HL-60/S4 treated with phorbol 12-myristate 13-acetate at 8.2 ng/mL for 4 days and 3 days (cell line): ENCODE data around the gene OSBPL7.

Experiments used
- in situ Hi-C: fragments of 300-500 bp; cut with MboI; formaldehyde crosslinking; loops from 2 replicates; pipeline ENCODE4 v1.15.0; 2022; ENCODE audit warnings: low sequenced_read_pairs

OSBPL7 gene

GRCh38 chr17:47808036-47808829 lies 13.4 kb downstream of the OSBPL7 start:
- in situ Hi-C loops: no loop called here

- in situ Hi-C loops: no loop called here
These were observed 14.2 kb downstream of the OSBPL7 start for GRCh38 chr17:47807421-47807820.

GRCh38 chr17:47806913-47807255 lies 14.7 kb downstream of the OSBPL7 start:
- in situ Hi-C loops: no loop called here

- in situ Hi-C loops: no loop called here
These were observed 15.3 kb downstream of the OSBPL7 start for GRCh38 chr17:47806026-47806912.

- in situ Hi-C loops: no loop called here
These were observed 17.1 kb downstream of the OSBPL7 start for GRCh38 chr17:47804461-47804860.

- in situ Hi-C loops: no loop called here
These were observed 17.8 kb downstream of the OSBPL7 start for GRCh38 chr17:47803751-47804150.

- in situ Hi-C loops: no loop called here
These were observed 18.4 kb downstream of the OSBPL7 start for GRCh38 chr17:47803201-47803600.

GRCh38 chr17:47802341-47803022 lies 19.1 kb downstream of the OSBPL7 start:
- in situ Hi-C loops: no loop called here

- in situ Hi-C loops: no loop called here
These were observed 19.7 kb downstream of the OSBPL7 start for GRCh38 chr17:47801906-47802305.

GRCh38 chr17:47801176-47801765 lies 20.3 kb downstream of the OSBPL7 start:
- in situ Hi-C loops: no loop called here

GRCh38 chr17:47800686-47801085 lies 20.9 kb downstream of the OSBPL7 start:
- in situ Hi-C loops: no loop called here

- in situ Hi-C loops: no loop called here
These were observed 23.8 kb downstream of the OSBPL7 start for GRCh38 chr17:47797797-47798196.

- in situ Hi-C loops: no loop called here
These were observed 28.6 kb downstream of the OSBPL7 start for GRCh38 chr17:47792979-47793378.

- in situ Hi-C loops: no loop called here
These were observed 29.1 kb downstream of the OSBPL7 start for GRCh38 chr17:47792457-47792856.

GRCh38 chr17:47791025-47791424 lies 30.6 kb downstream of the OSBPL7 start:
- in situ Hi-C loops: no loop called here

- in situ Hi-C loops: no loop called here
These were observed 31.7 kb downstream of the OSBPL7 start for GRCh38 chr17:47789611-47790561.

- in situ Hi-C loops: no loop called here
These were observed 36.0 kb downstream of the OSBPL7 start for GRCh38 chr17:47785538-47786123.

- in situ Hi-C loops: no loop called here
These were observed 40.2 kb downstream of the OSBPL7 start for GRCh38 chr17:47781397-47781796.

- in situ Hi-C loops: no loop called here
These were observed 43.4 kb downstream of the OSBPL7 start for GRCh38 chr17:47778184-47778635.
